ENCODE data around the gene KAT5.

DNA sequence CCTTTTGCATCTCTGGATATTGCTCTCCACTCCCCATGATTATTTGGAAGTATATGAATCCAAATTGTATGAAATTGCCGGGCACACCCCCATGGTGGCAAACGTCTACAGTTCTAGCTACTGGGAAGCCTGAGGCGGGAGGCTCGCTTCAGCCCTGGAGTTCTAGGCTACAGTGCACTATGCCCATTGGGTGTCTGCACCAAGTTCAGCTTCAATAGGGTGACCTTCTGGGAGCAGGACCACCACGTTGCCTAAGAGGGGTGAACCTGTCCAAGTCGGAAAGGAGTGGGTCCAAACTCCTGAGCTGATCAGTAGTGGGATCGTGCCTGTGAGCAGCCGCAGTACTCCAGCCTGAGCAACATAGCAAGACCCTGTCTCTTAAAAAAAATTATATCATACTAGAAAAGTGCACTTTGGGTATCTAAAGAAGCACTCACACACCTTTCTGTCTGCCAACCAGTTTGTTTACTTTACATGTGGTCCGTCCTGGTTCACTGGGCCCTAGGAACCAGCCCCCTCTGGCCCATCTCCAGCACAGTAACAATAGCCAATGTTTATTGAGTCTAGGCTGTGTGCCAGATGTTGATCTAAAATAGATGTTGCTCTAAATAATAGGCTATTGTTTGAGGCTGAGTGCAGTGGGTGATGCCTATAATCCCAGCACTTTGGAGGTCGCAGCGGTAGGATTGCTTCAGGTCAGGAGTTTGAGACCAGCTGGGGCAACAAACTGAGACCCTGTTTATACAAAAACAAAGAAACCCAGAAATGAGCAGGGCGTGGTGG lies 16.4 kb upstream of the KAT5 start:
- TF ChIP-seq, protein P1, sequence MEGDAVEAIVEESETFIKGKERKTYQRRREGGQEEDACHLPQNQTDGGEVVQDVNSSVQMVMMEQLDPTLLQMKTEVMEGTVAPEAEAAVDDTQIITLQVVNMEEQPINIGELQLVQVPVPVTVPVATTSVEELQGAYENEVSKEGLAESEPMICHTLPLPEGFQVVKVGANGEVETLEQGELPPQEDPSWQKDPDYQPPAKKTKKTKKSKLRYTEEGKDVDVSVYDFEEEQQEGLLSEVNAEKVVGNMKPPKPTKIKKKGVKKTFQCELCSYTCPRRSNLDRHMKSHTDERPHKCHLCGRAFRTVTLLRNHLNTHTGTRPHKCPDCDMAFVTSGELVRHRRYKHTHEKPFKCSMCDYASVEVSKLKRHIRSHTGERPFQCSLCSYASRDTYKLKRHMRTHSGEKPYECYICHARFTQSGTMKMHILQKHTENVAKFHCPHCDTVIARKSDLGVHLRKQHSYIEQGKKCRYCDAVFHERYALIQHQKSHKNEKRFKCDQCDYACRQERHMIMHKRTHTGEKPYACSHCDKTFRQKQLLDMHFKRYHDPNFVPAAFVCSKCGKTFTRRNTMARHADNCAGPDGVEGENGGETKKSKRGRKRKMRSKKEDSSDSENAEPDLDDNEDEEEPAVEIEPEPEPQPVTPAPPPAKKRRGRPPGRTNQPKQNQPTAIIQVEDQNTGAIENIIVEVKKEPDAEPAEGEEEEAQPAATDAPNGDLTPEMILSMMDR (IDR thresholded peaks at IDR 0.05), result no peak
- TF ChIP-seq POLR2AphosphoS5 (IDR thresholded peaks at IDR 0.05) (peak in 1 of 2 donors; percentile 31), EP300 (IDR thresholded peaks at IDR 0.05) (no peak), POLR2A (IDR thresholded peaks at IDR 0.05; ENCODE audit: low read depth) (no peak)
